OCI-LY7 (cell line): ENCODE data around the gene ZBTB16.

Experiments
- CTCF ChIP-seq: fragments of 200-600 bp; sonication (generic); conservative IDR thresholded peaks from 2 replicates; pipeline ENCODE4 v1.5.1; 2014; ENCODE audit warnings: mild to moderate bottlenecking, antibody characterized with exemption, low read length, moderate library complexity, mixed read lengths
- EZH2phosphoT487 ChIP-seq: fragments of 200-600 bp; sonication (generic); IDR thresholded peaks from 2 replicates; pipeline ENCODE4 v1.6.1; 2018; ENCODE audit warnings: low read depth, borderline replicate concordance, mild to moderate bottlenecking, mixed run types, antibody characterized with exemption, low read length, moderate library complexity, mixed read lengths

- TF ChIP-seq EZH2phosphoT487: no peak
- TF ChIP-seq CTCF: no peak
Observed at GRCh38 chr11:114164546-114164945, 105.0 kb downstream of the ZBTB16 start.
